ENCODE data around the gene TBC1D1. TPM values are rescaled to one million over a fixed set of nuclear protein-coding genes. Genes with fewer than 3 reads are reported as not detected.

Gene TBC1D1
- total RNA-seq, 1 donor from 2014 or later: 131 TPM

- no peak for DNase-seq
These were observed 102.9 kb downstream of the TBC1D1 start for GRCh38 chr4:37993806-37994205.

GRCh38 chr4:37994569-37994968, 103.7 kb downstream of the TBC1D1 start:
- DNase-seq: no peak

- DNase-seq: no peak
These were observed 104.5 kb downstream of the TBC1D1 start for GRCh38 chr4:37995299-37995821.

- no peak for DNase-seq
These were observed 105.3 kb downstream of the TBC1D1 start for GRCh38 chr4:37995981-37996775.

GRCh38 chr4:37998226-37998625, 107.3 kb downstream of the TBC1D1 start:
- no peak for DNase-seq

GRCh38 chr4:37999000-37999716, 108.3 kb downstream of the TBC1D1 start:
- no peak for DNase-seq

GRCh38 chr4:37999965-38000364, 109.1 kb downstream of the TBC1D1 start:
- DNase-seq: no peak

- DNase-seq: no peak
These were observed 111.0 kb downstream of the TBC1D1 start for GRCh38 chr4:38001927-38002326.

- DNase-seq: peak; percentile 38
These were observed 111.7 kb downstream of the TBC1D1 start for GRCh38 chr4:38002451-38003071.

GRCh38 chr4:38003102-38003501, 112.2 kb downstream of the TBC1D1 start:
- DNase-seq: no peak

GRCh38 chr4:38003628-38004027, 112.7 kb downstream of the TBC1D1 start:
- DNase-seq: no peak

GRCh38 chr4:38004062-38004461, 113.2 kb downstream of the TBC1D1 start:
- DNase-seq: no peak

GRCh38 chr4:38004887-38005286, 114.0 kb downstream of the TBC1D1 start:
- DNase-seq: no peak

- DNase-seq: no peak
These were observed 114.8 kb downstream of the TBC1D1 start for GRCh38 chr4:38005637-38006036.

- DNase-seq: no peak
These were observed 116.8 kb downstream of the TBC1D1 start for GRCh38 chr4:38007645-38008044.

GRCh38 chr4:38008571-38009021, 117.7 kb downstream of the TBC1D1 start:
- DNase-seq: no peak

- DNase-seq: no peak
These were observed 118.5 kb downstream of the TBC1D1 start for GRCh38 chr4:38009421-38009820.

GRCh38 chr4:38009949-38010348, 119.1 kb downstream of the TBC1D1 start:
- no peak for DNase-seq

- no peak for DNase-seq
These were observed 120.8 kb downstream of the TBC1D1 start for GRCh38 chr4:38011511-38012162.

GRCh38 chr4:38013461-38014366, 122.8 kb downstream of the TBC1D1 start:
- no peak for DNase-seq

- no peak for DNase-seq
These were observed 123.6 kb downstream of the TBC1D1 start for GRCh38 chr4:38014421-38014852.
